CD14-positive monocyte (primary cell): ENCODE data around the gene SPATA31A6. TPM values are rescaled to one million over a fixed set of nuclear protein-coding genes. Genes with fewer than 3 reads are reported as not detected.
"Not testable (repeated sequence)": the region's sequence is repeated elsewhere in the genome, so short reads cannot be mapped to it uniquely, and the experiment has no call there.

ENCODE experiments used
- DNase-seq, 3 donors: peaks; one replicate each; pipeline ENCODE4 v3.0.0-alpha.2; 2011 to 2022
- H2AFZ ChIP-seq: 2 replicates; pipeline ENCODE4 v1.6.0; 2012; ENCODE audit warnings: mild to moderate bottlenecking, low read depth, low read length, inconsistent platforms; ENCODE audit not compliant: insufficient read depth, poor library complexity, severe bottlenecking
- H3K27ac ChIP-seq, 2 donors: 1 replicate in 1 of 2; 2 replicates in 1 of 2; pipeline ENCODE4 v1.5.1; 2012 to 2013; ENCODE audit warnings: low read length in 2 of 2, control low read depth in 1 of 2, inconsistent platforms in 1 of 2, low read depth in 1 of 2, mild to moderate bottlenecking in 1 of 2
- H3K27me3 ChIP-seq, 2 donors: one replicate each; pipeline versions ENCODE4 v1.6.0 to v1.6.1; 2011 to 2013; ENCODE audit warnings: low read length in 2 of 2; ENCODE audit not compliant: control insufficient read depth in 2 of 2, insufficient read depth in 2 of 2
- H3K36me3 ChIP-seq, 2 donors: replicated peaks in 1 of 2; 1 replicate in 1 of 2; 2 replicates in 1 of 2; pipeline versions ENCODE4 v1.5.1 to v1.6.1; 2012 to 2013; ENCODE audit warnings: low read length in 2 of 2, control low read depth in 1 of 2, inconsistent platforms in 1 of 2, mild to moderate bottlenecking in 1 of 2; ENCODE audit not compliant: insufficient read depth in 2 of 2, control insufficient read depth in 1 of 2
- H3K4me1 ChIP-seq, 2 donors: 1 replicate in 1 of 2; 2 replicates in 1 of 2; pipeline versions ENCODE4 v1.5.1 to v1.6.1; 2012 to 2013; ENCODE audit warnings: low read length in 2 of 2, control low read depth in 1 of 2, inconsistent platforms in 1 of 2, mild to moderate bottlenecking in 1 of 2, moderate library complexity in 1 of 2; ENCODE audit not compliant: insufficient read depth in 2 of 2, control insufficient read depth in 1 of 2
- H3K4me2 ChIP-seq: replicated peaks from 2 replicates; pipeline ENCODE3; 2012; ENCODE audit warnings: low read length, moderate library complexity, mild to moderate bottlenecking; ENCODE audit not compliant: poor library complexity, severe bottlenecking; ENCODE audit errors: extremely low read depth
- H3K4me3 ChIP-seq, 3 experiments: fragments of 200-600 bp in 1 of 3; sonication (generic) in 1 of 3; replicated peaks in 1 of 3; 1 replicate in 2 of 3; 2 replicates in 1 of 3; pipeline ENCODE4 v1.5.1; 2011 to 2013; ENCODE audit warnings: low read length in 3 of 3, mild to moderate bottlenecking in 3 of 3, control low read depth in 2 of 3, low read depth in 2 of 3, inconsistent platforms in 1 of 3, moderate library complexity in 1 of 3
- H3K79me2 ChIP-seq: 2 replicates; pipeline ENCODE4 v1.6.0; 2012; ENCODE audit warnings: mild to moderate bottlenecking, control low read depth, inconsistent platforms, low read length, moderate library complexity; ENCODE audit not compliant: insufficient read depth
- H3K9ac ChIP-seq: 2 replicates; pipeline ENCODE4 v1.6.0; 2017; ENCODE audit warnings: low read length, mild to moderate bottlenecking; ENCODE audit not compliant: insufficient read depth, poor library complexity, severe bottlenecking
- H3K9me3 ChIP-seq, 2 donors: replicated peaks in 1 of 2; 1 replicate in 1 of 2; 2 replicates in 1 of 2; pipeline versions ENCODE4 v1.5.1 to v1.6.1; 2012 to 2013; ENCODE audit warnings: low read length in 2 of 2, control low read depth in 1 of 2; ENCODE audit not compliant: control insufficient read depth in 1 of 2, insufficient read depth in 1 of 2
- H4K20me1 ChIP-seq: 2 replicates; pipeline ENCODE4 v1.6.0; 2012; ENCODE audit warnings: mild to moderate bottlenecking, low read length, control low read depth, moderate library complexity; ENCODE audit not compliant: insufficient read depth
- H3K27ac Mint-ChIP-seq, 7 donors: one replicate each; pipeline ENCODE4 v1.8.0; 2020; ENCODE audit warnings: mild to moderate bottlenecking in 7 of 7, mixed read lengths in 7 of 7, moderate library complexity in 6 of 7, inconsistent platforms in 2 of 7
- H3K27me3 Mint-ChIP-seq, 3 donors: one replicate each; pipeline ENCODE4 v1.8.0; 2021 to 2022; ENCODE audit warnings: low read depth in 3 of 3, mild to moderate bottlenecking in 3 of 3, mixed read lengths in 3 of 3, moderate library complexity in 3 of 3, inconsistent platforms in 1 of 3
- H3K36me3 Mint-ChIP-seq, 2 donors: one replicate each; pipeline ENCODE4 v1.8.0; 2020; ENCODE audit warnings: mixed read lengths in 2 of 2, inconsistent platforms in 1 of 2, mild to moderate bottlenecking in 1 of 2
- H3K4me1 Mint-ChIP-seq: one replicate; pipeline ENCODE4 v1.8.0; 2020; ENCODE audit warnings: mild to moderate bottlenecking, mixed read lengths
- H3K4me3 Mint-ChIP-seq, 2 donors: one replicate each; pipeline ENCODE4 v1.8.0; 2020; ENCODE audit warnings: mild to moderate bottlenecking in 2 of 2, mixed read lengths in 2 of 2, moderate library complexity in 1 of 2
- H3K9me3 Mint-ChIP-seq, 7 donors: one replicate each; pipeline ENCODE4 v1.8.0; 2020 to 2022; ENCODE audit warnings: mixed read lengths in 7 of 7, mild to moderate bottlenecking in 6 of 7, moderate library complexity in 6 of 7, inconsistent platforms in 2 of 7
- WGBS: methylation state at CpG from one replicate; pipeline ENCODE4 v1.1.5; 2013; ENCODE audit warnings: missing lambda C conversion rate; ENCODE audit not compliant: insufficient coverage; 5-methylcytosine and 5-hydroxymethylcytosine counted together
- intact Hi-C, 2 donors: fragments of 100-400 bp; cut with micrococcal nuclease; formaldehyde crosslinking; loops; one replicate each; pipeline versions ENCODE4 v1.15.0 to v1.15.1; 2023
- polyA plus RNA-seq, 3 donors: library from polyadenylated mRNA; depleted of rRNA in 1 of 3; unstranded in 2 of 3; stranded (reverse) in 1 of 3; fragments of 300-500 nt in 2 of 3; fragments of >200 nt in 1 of 3; fragmentation: Illumina TruSeq in 2 of 3; gene quantifications; 1 replicate in 2 of 3; 2 replicates in 1 of 3; pipeline ENCODE4 v1.2.3, GENCODE V29; 2012 to 2021

SPATA31A6 gene
- polyA plus RNA-seq, 3 donors, result not detected

DNA sequence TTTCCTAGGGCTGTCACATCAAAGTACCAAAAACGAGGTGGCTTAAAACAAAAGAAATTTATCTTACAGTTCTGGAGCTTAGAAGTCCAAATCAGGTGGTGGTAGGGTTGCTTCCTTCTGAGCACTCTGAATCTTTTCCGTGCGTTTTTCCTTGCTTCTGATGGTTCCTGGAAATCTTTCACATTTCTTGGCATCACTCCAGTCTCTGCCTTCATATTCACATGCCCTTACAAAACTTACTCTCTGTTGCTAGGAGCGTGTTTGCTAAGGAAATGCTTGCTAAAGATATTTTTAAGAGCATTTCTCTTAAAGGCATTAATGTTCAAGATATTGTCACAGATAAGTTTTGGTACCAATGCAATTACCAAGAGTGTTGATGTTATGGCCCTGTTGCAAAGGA lies 49.6 kb downstream of the SPATA31A6 start:
- H3K27ac ChIP-seq, H2AFZ ChIP-seq, H3K27ac Mint-ChIP-seq, H3K27me3 ChIP-seq, H3K36me3 Mint-ChIP-seq, H3K27me3 Mint-ChIP-seq, H3K4me1 Mint-ChIP-seq, intact Hi-C loops, H3K4me2 ChIP-seq, H4K20me1 ChIP-seq, H3K4me3 ChIP-seq, H3K9me3 ChIP-seq, H3K79me2 ChIP-seq, H3K9ac ChIP-seq, H3K4me3 Mint-ChIP-seq, H3K4me1 ChIP-seq, DNase-seq, H3K36me3 ChIP-seq: not testable (repeated sequence)
- peaks cover 2 to 12% (median 5%) of the 10 kb centered on the region in 7 donors for H3K9me3 Mint-ChIP-seq
- WGBS, result 80% methylated on average over 1 of the region's 4 CpGs

DNA sequence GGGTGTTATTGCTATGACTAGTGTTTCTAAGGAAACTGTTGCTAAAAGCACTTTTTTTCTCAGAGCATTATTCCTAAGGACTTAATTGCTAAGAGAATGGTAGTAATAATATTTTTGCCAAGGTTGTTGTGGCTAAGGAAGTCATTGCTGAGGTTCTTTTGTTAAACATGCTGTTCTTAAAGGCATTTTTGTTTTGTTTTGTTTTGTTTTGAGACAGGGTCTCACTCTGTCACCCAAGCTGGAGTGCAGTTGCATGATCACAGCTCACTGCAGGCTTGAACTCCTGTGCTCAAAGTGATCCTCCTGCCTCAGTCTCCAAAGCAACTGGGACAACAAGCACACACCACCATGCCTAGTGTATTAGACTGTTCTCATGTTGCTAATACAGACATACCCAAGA lies 51.2 kb downstream of the SPATA31A6 start:
- H3K4me1 ChIP-seq, H3K36me3 ChIP-seq, H3K4me2 ChIP-seq, H3K27me3 Mint-ChIP-seq, H3K9me3 ChIP-seq, H3K79me2 ChIP-seq, H3K36me3 Mint-ChIP-seq, H2AFZ ChIP-seq, H3K4me3 ChIP-seq, H3K9ac ChIP-seq, H3K4me3 Mint-ChIP-seq, H3K27ac Mint-ChIP-seq, intact Hi-C loops, DNase-seq, H4K20me1 ChIP-seq, H3K4me1 Mint-ChIP-seq, H3K27ac ChIP-seq, H3K27me3 ChIP-seq: not testable (repeated sequence)
- H3K9me3 Mint-ChIP-seq, result peaks cover 2 to 14% (median 7%) of the 10 kb centered on the region in 7 donors

DNA sequence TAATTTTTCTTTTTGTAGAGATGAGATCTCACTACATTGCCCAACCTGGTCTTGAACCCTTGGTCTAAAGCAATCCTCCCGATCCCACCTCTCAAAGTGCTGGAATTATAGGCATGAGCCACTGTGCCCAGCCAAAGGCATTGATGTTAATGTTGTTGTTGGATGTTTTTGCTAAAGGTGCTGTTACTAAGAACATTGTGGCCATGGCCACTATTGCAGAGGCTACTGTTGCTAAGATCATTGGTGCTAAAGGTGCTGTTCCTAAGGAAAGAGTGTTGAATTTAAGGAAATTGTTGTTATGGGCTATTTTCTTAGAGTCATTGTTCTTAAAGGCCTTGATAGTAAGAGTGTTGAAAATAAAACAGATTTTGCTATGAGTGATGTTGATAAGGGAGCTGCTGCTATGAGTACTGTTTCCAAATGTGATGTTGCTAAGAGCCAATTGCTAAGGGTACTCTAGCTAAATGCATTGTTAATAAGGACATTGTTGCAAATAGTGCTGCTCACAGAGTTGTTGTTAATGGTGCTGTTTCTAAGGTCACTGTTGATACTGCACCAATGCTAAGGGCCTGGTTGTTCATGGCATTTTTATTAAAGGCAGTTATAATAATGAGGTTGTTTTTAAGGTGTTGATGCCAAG lies 52.0 kb downstream of the SPATA31A6 start:
- H3K4me1 ChIP-seq, H3K4me3 Mint-ChIP-seq, H3K4me1 Mint-ChIP-seq, H3K27me3 Mint-ChIP-seq, H3K36me3 Mint-ChIP-seq, H3K27ac ChIP-seq, H4K20me1 ChIP-seq, H3K36me3 ChIP-seq, H3K9ac ChIP-seq, H3K79me2 ChIP-seq, intact Hi-C loops, H3K27me3 ChIP-seq, H3K4me3 ChIP-seq, H3K4me2 ChIP-seq, H3K9me3 ChIP-seq, H3K27ac Mint-ChIP-seq, H2AFZ ChIP-seq, DNase-seq: not testable (repeated sequence)
- peaks cover 2 to 17% (median 7%) of the 10 kb centered on the region in 7 donors for H3K9me3 Mint-ChIP-seq
- no CpG with 5 or more reads among the region's 1 CpG for WGBS

DNA sequence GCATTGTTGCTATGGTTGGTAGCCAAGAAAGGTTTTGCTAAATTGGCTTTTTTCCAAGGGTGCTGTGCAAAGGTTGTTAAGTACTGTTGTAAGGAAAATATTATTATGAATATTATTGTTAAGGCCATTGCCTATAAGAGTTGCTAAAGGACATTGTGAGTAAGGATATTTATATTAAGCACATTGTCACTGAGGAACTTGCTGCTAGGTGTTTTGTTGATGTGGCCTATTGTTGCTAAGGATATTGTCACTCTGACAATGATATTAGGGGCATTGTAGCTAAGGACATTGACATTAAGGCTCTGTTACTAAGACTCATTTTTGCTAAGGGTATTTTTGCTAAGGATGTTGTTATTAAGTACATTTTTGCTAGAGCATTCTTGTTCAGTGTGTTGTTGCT lies 52.6 kb downstream of the SPATA31A6 start:
- H3K79me2 ChIP-seq, H3K4me1 ChIP-seq, H3K36me3 ChIP-seq, DNase-seq, H3K27me3 Mint-ChIP-seq, H3K27ac ChIP-seq, H3K27ac Mint-ChIP-seq, intact Hi-C loops, H2AFZ ChIP-seq, H3K4me3 Mint-ChIP-seq, H3K4me3 ChIP-seq, H4K20me1 ChIP-seq, H3K36me3 Mint-ChIP-seq, H3K9ac ChIP-seq, H3K4me2 ChIP-seq, H3K9me3 ChIP-seq, H3K4me1 Mint-ChIP-seq, H3K27me3 ChIP-seq: not testable (repeated sequence)
- H3K9me3 Mint-ChIP-seq, result peaks cover 2 to 15% (median 6%) of the 10 kb centered on the region in 7 donors
